Neural cell (in vitro differentiated cells): ENCODE results near the gene CPO. TPM values are rescaled to one million over a fixed set of nuclear protein-coding genes. Genes with fewer than 3 reads are reported as not detected.

Experiments used
- H2AFZ ChIP-seq: fragments of 200-600, 300-800 bp; sonication (generic), shearing (Covaris generic); 2 replicates; pipeline ENCODE4 v1.6.0; 2014; ENCODE audit warnings: low read depth, mild to moderate bottlenecking, antibody characterized with exemption, low read length, moderate library complexity
- H3F3A ChIP-seq: fragments of 200-600 bp; shearing (Covaris generic); 2 replicates; pipeline ENCODE4 v1.6.1; 2016; ENCODE audit warnings: mild to moderate bottlenecking, moderate library complexity, mixed read lengths, antibody characterized with exemption, low read length; ENCODE audit not compliant: insufficient read depth, poor library complexity, severe bottlenecking
- H3K27ac ChIP-seq: fragments of 200-600, 300-800 bp; sonication (generic), shearing (Covaris generic); 2 replicates; pipeline ENCODE4 v1.5.1; 2014; ENCODE audit warnings: mild to moderate bottlenecking, low read length, moderate library complexity
- H3K27me3 ChIP-seq: fragments of 300-800, 200-600 bp; sonication (generic), shearing (Covaris generic); 2 replicates; pipeline ENCODE4 v1.6.0; 2014; ENCODE audit warnings: mild to moderate bottlenecking, low read depth, low read length, moderate library complexity; ENCODE audit not compliant: insufficient read depth
- H3K36me3 ChIP-seq: fragments of 300-800, 200-600 bp; sonication (generic), shearing (Covaris generic); 2 replicates; pipeline ENCODE4 v1.5.1; 2014; ENCODE audit warnings: mild to moderate bottlenecking, antibody characterized with exemption, low read length, moderate library complexity; ENCODE audit not compliant: insufficient read depth
- H3K4me2 ChIP-seq: fragments of 300-800, 200-600 bp; sonication (generic), shearing (Covaris generic); 2 replicates; pipeline ENCODE4 v1.6.0; 2014; ENCODE audit warnings: mild to moderate bottlenecking, low read length
- H3K4me3 ChIP-seq: fragments of 300-800, 200-600 bp; sonication (generic), shearing (Covaris generic); 2 replicates; pipeline ENCODE4 v1.5.1; 2014; ENCODE audit warnings: mild to moderate bottlenecking, low read length, moderate library complexity
- H3K79me2 ChIP-seq: fragments of 200-600 bp; shearing (Covaris generic); replicated peaks from 2 replicates; pipeline ENCODE4 v1.6.0; 2014; ENCODE audit warnings: mild to moderate bottlenecking, low read length, moderate library complexity; ENCODE audit not compliant: insufficient read depth
- H3K9ac ChIP-seq: fragments of 300-800, 200-600 bp; sonication (generic), shearing (Covaris generic); 2 replicates; pipeline ENCODE4 v1.6.1; 2016; ENCODE audit warnings: mild to moderate bottlenecking, low read length, mixed read lengths
- H3K9me2 ChIP-seq: fragments of 200-600 bp; shearing (Covaris generic); 2 replicates; pipeline ENCODE4 v1.6.1; 2016; ENCODE audit warnings: mild to moderate bottlenecking, low read length, mixed read lengths; ENCODE audit not compliant: insufficient read depth
- H3K9me3 ChIP-seq: fragments of 200-600, 300-800 bp; sonication (generic), shearing (Covaris generic); 2 replicates; pipeline ENCODE4 v1.6.1; 2016; ENCODE audit warnings: mild to moderate bottlenecking, mixed run types, low read length, moderate library complexity, mixed read lengths
- H4K20me1 ChIP-seq: fragments of 200-600 bp; shearing (Covaris generic); 2 replicates; pipeline ENCODE4 v1.6.1; 2016; ENCODE audit warnings: mild to moderate bottlenecking, mixed run types; ENCODE audit not compliant: insufficient read depth
- CTCF ChIP-seq: fragments of 450-650 bp; IDR thresholded peaks from 2 replicates; pipeline ENCODE4 v1.5.1; 2014; ENCODE audit warnings: antibody characterized with exemption, mild to moderate bottlenecking, moderate library complexity; ENCODE audit not compliant: poor library complexity, severe bottlenecking
- EP300 ChIP-seq: fragments of 450-650 bp; conservative IDR thresholded peaks from 2 replicates; pipeline ENCODE4 v1.6.1; 2014; ENCODE audit warnings: antibody characterized with exemption, mild to moderate bottlenecking, moderate library complexity; ENCODE audit not compliant: poor library complexity, severe bottlenecking
- EZH2 ChIP-seq: fragments of 200-600, 300-800 bp; shearing (Covaris generic), sonication (generic); IDR thresholded peaks from 2 replicates; pipeline ENCODE4 v1.6.1; 2014; ENCODE audit warnings: antibody characterized with exemption, low read length, borderline replicate concordance, mild to moderate bottlenecking; ENCODE audit not compliant: insufficient read depth, poor library complexity, severe bottlenecking
- MXI1 ChIP-seq: fragments of 450-650 bp; conservative IDR thresholded peaks from 2 replicates; pipeline ENCODE4 v1.6.1; 2014; ENCODE audit warnings: antibody characterized with exemption, mild to moderate bottlenecking; ENCODE audit not compliant: poor library complexity, severe bottlenecking
- POLR2AphosphoS5 ChIP-seq: IDR thresholded peaks from 2 replicates; pipeline ENCODE4 v1.6.1; 2012
- RAD21 ChIP-seq: fragments of 450-650 bp; conservative IDR thresholded peaks from 2 replicates; pipeline ENCODE4 v1.6.1; 2014; ENCODE audit warnings: antibody characterized with exemption, mild to moderate bottlenecking, moderate library complexity
- SMC3 ChIP-seq: fragments of 450-650 bp; conservative IDR thresholded peaks from 2 replicates; pipeline ENCODE4 v1.6.1; 2014; ENCODE audit warnings: antibody characterized with exemption, mild to moderate bottlenecking, moderate library complexity; ENCODE audit not compliant: poor library complexity
- TAF1 ChIP-seq: IDR thresholded peaks from 2 replicates; pipeline ENCODE4 v1.6.1; 2012; ENCODE audit warnings: low read depth
- polyA plus RNA-seq: library from polyadenylated mRNA; depleted of rRNA; stranded (reverse); fragments of >200 nt; gene quantifications from 2 replicates; pipeline ENCODE4 v1.2.3, GENCODE V29; 2014
- TF ChIP-seq, protein P1 (sequence below): IDR thresholded peaks from 2 replicates; pipeline ENCODE4 v1.6.1; 2012; ENCODE audit warnings: borderline replicate concordance

Gene CPO
- polyA plus RNA-seq, 1 donor from 2014 or later: 1.2 TPM

GRCh38 chr2:206920310-206920709 lies 19.0 kb upstream of the CPO start:
- no peak for TF ChIP-seq TAF1
- TF ChIP-seq, protein P1, sequence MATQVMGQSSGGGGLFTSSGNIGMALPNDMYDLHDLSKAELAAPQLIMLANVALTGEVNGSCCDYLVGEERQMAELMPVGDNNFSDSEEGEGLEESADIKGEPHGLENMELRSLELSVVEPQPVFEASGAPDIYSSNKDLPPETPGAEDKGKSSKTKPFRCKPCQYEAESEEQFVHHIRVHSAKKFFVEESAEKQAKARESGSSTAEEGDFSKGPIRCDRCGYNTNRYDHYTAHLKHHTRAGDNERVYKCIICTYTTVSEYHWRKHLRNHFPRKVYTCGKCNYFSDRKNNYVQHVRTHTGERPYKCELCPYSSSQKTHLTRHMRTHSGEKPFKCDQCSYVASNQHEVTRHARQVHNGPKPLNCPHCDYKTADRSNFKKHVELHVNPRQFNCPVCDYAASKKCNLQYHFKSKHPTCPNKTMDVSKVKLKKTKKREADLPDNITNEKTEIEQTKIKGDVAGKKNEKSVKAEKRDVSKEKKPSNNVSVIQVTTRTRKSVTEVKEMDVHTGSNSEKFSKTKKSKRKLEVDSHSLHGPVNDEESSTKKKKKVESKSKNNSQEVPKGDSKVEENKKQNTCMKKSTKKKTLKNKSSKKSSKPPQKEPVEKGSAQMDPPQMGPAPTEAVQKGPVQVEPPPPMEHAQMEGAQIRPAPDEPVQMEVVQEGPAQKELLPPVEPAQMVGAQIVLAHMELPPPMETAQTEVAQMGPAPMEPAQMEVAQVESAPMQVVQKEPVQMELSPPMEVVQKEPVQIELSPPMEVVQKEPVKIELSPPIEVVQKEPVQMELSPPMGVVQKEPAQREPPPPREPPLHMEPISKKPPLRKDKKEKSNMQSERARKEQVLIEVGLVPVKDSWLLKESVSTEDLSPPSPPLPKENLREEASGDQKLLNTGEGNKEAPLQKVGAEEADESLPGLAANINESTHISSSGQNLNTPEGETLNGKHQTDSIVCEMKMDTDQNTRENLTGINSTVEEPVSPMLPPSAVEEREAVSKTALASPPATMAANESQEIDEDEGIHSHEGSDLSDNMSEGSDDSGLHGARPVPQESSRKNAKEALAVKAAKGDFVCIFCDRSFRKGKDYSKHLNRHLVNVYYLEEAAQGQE: no peak
- TF ChIP-seq MXI1: no peak
- TF ChIP-seq POLR2AphosphoS5: no peak
- TF ChIP-seq CTCF: no peak
- TF ChIP-seq RAD21: no peak
- no peak for TF ChIP-seq EZH2
- no peak for TF ChIP-seq EP300
- TF ChIP-seq SMC3: no peak
- H3K9me2 ChIP-seq: no peaks in the 10 kb centered on the region
- H3K9ac ChIP-seq: no peak overlapping the region
- H4K20me1 ChIP-seq: no peaks in the 10 kb centered on the region
- no peaks in the 10 kb centered on the region for H3K79me2 ChIP-seq
- no peaks in the 10 kb centered on the region for H3K9me3 ChIP-seq
- no peak overlapping the region for H2AFZ ChIP-seq
- no peak overlapping the region for H3K4me3 ChIP-seq
- no peak overlapping the region for H3K27ac ChIP-seq
- no peaks in the 10 kb centered on the region for H3K27me3 ChIP-seq
- H3K4me2 ChIP-seq: no peak overlapping the region
- H3K36me3 ChIP-seq: no peaks in the 10 kb centered on the region
- no peaks in the 10 kb centered on the region for H3F3A ChIP-seq

DNA sequence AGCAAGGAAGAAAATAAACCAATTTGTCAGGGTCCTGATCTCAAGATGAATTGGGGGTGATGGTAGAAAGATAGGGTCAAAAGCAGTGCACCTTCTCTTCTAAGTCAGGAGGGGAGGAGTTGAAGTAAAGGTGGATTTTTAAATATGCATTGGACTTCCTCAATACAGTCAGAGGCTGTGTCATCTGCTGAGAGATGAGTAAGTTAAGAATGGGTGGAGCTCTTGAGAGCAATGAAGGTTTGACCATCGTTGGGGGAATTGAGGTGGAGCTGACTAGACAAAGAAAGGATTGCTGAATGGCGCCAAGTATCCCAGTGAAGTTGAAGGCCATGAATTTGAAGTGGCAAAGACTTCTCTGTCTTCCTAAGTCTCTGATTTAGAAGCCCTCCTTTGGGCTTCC lies 18.4 kb upstream of the CPO start:
- Histone ChIP-seq H3K9me3 (no peaks in the 10 kb centered on the region), H3K79me2 (no peaks in the 10 kb centered on the region), H3K9me2 (no peaks in the 10 kb centered on the region), H4K20me1 (no peaks in the 10 kb centered on the region), H3K36me3 (no peaks in the 10 kb centered on the region), H3K27ac (no peak overlapping the region), H3K4me3 (no peak overlapping the region), H3F3A (no peaks in the 10 kb centered on the region), H3K27me3 (no peaks in the 10 kb centered on the region), H3K4me2 (no peak overlapping the region), H2AFZ (no peak overlapping the region), H3K9ac (no peak overlapping the region)
- TF ChIP-seq CTCF (no peak), EP300 (no peak), EZH2 (no peak), RAD21 (no peak)
- TF ChIP-seq, protein P1: no peak
